Retina (tissue), 1 donor: Measurements from ENCODE around the gene HMOX2.

Experiments
- DNase-seq: peaks from one replicate; pipeline ENCODE4 v3.0.0-alpha.2; 2016

HMOX2 gene

DNA sequence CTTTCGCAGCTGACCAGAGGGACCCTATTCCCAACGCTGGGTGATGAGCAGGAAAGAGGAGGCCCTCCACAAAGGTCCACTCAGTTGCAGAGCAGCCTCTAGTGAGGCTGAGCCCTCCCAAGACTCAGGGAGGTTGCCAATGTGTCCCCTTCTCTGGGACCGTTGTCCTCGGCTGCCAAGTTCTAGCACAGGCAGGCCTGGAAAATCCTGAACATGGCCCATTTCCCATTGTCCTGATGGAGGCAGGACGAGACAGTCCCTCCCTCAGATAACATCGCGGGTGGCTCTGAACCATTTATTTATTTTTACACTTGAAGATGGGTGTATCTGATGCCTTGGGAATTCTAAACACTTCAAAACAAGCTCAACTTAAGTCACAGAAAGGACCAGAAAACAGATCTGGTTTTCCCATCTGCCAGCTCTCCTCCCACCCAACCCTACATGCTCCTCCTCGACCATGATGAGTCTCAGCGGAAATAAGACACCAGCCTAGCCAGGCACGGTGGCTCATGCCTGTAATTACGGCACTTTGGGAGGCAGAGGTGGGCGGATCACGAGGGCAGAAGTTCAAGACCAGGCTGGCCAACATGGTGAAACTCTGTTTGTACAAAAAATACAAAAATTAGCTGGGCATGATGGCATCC, 49.6 kb downstream of the HMOX2 start:
- DNase-seq = no peak

GRCh38 chr16:4529085-4530060, 53.2 kb downstream of the HMOX2 start:
- DNase-seq = no peak

DNA sequence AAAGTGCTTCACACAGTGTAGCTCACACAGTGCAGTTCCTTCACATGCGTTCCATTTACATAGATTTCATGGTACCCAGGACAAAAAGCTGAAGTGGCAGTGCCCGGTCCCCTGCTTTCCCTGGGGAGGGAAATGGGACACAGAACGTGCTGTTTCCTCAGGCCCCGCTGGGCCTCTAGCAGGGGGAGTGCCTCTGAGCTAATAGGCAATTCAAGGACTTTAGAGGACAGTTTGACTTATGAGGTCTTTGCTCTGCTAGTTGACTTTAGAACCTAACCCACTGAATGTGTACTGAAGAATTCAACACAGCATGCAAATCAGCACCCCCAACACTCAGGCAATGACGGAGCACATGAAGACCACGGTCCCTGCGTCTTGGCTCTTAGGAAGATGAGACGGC, 55.6 kb downstream of the HMOX2 start:
- DNase-seq = no peak

DNA sequence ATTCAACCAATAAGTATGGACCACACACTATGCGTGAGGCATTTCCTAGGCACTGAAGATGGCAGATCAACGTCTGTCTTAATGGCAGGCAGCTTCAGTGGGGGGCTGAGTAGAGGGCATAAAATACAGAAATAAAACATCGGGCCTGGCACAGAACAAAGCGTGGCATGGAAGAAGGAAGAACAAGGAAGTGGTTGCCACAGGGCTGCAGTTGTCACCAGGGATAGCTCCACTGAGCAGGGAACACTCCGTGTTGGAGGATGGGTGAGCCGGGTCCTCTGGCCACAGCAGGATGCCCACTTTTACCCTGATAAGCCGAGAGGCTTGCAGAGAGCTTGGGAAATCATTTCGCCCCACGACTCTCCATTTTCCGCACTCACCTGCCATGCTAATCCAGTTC, 56.0 kb downstream of the HMOX2 start:
- DNase-seq = no peak

DNA sequence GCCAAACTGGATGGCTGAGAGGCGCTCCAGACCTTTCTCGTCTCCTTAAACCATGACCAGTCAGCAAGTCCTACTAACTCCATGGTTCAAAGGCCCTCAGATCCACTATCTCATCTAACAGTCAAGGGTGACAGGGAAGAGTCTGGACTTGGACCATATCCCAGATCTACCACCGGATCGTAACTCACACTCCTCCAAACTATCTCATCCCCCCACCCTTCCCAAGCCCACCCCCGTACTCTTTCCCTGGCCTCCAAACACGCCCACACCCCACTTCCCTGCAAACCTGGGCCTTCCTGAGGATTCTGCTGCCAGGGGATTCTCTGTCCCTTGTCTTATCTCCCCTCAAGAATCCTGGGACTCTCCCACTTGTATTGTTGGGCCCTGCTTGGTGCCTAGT, 57.3 kb downstream of the HMOX2 start:
- no peak for DNase-seq

DNA sequence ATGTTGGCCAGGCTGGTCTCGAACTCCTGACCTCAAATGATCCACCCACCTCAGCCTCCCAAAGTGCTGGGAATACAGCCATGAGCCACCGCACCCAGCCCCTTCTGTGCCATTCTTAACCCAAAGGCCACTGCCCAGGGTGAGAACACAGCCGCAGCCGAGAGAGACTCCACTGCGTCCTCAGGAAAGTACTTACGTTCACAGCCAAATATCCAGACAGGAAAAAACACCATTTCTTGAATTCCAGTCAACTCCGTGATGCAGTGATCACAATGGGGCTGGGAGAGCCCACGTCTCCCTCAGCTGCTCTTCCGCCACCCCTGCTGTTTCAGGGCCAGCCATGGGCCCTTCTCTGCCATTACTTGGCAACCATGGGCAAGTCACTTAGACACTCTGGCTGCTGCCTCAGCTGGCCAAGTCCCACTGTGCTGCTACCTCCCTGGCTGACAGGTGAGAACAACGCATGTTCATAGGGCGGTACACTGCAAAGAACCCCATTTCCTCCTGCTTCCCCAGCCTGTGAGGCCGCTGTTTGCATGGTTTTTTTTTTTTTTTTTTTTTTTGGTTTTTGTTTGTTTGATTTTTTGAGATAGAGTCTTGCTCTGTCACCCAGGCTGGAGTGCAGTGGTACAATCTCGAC, 58.1 kb downstream of the HMOX2 start:
- DNase-seq = no peak

GRCh38 chr16:4535627-4536108, 59.5 kb downstream of the HMOX2 start:
- DNase-seq = no peak

GRCh38 chr16:4536391-4537106, 60.4 kb downstream of the HMOX2 start:
- no peak for DNase-seq

GRCh38 chr16:4537376-4538343, 61.5 kb downstream of the HMOX2 start:
- DNase-seq = peak; percentile 77

- peak; percentile 99 for DNase-seq
These were observed 62.4 kb downstream of the HMOX2 start, which contains the start of gene CDIP1 for GRCh38 chr16:4538350-4539235. TSS of gene CDIP1 (minus strand) at chr16:4538773. CDS start at chr16:4514130, 24,643 bp downstream.

DNA sequence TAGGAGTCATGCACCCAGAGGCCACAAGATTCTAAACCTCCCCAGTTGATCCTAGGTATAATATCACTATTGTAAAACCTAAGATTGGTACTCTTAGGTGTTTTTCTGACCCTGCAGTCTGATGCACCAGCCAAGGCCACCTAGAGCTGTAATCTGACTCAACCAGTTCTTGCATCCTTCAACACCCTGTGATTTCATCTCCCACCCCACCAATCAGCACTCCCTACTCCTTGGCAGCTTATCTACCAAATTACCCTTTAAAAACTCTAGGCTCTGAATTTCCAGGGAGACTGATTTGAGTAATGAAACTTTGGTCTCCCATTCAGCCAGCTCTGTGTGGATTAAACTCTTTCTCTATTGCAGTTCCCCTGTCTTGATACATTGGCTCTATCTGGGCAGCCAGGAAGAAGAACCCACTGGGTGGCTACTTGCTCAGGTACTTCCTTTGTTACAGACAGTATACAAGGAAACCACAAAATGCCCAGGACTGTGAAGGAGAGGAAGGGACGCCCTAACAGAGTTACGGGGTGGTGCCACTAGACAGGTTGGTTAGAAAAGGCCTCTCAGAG, 63.6 kb downstream of the HMOX2 start:
- no peak for DNase-seq

- no peak for DNase-seq
These were observed 68.3 kb downstream of the HMOX2 start for GRCh38 chr16:4544473-4544872.

GRCh38 chr16:4548124-4548523, 71.9 kb downstream of the HMOX2 start:
- no peak for DNase-seq

DNA sequence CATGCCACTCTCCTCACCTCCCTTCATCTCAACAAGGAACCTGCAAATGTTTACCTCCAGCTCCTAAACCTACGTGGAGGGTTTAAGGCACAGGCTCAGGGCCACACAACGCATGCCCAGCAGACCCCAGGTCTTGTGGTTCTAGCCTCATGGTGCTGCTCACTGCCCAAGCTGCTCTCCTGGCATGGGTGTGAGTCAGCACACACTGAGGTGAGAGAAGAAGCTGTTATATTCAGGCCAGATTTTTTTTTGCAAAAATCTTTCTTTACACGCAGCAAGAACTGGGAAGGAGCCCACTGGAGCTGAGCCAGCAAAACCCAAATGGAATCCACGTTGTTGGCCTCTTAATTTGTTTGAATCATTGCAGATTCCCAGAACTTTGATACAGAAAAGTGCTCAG, 74.4 kb downstream of the HMOX2 start:
- DNase-seq = no peak

- DNase-seq = no peak
These were observed 76.3 kb downstream of the HMOX2 start for GRCh38 chr16:4552541-4552940.

GRCh38 chr16:4556112-4556511, 79.9 kb downstream of the HMOX2 start, which contains the start of gene C16orf96:
TSS of gene C16orf96 (plus strand) at chr16:4556340. CDS start at chr16:4556490, 150 bp downstream.
- no peak for DNase-seq

DNA sequence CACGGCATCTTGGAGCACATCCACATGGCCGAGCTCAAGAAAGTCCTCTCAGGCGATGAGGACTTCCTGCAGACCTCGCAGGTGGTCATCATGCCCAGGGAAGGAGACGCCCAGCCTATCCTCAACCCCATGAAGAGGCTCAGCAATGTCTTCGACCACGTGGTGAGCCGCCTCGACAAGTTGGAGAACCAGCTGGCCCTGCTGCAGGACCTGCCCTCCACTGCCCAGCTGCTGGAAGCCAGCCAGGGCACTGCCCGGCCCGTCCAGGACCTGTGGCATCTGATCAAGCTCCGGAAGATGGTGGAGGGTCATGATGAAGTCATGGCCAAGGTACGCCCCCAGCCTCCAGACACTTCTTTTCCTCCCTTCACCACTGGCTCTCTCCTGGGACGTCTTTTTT, 80.4 kb downstream of the HMOX2 start:
- no peak for DNase-seq

DNA sequence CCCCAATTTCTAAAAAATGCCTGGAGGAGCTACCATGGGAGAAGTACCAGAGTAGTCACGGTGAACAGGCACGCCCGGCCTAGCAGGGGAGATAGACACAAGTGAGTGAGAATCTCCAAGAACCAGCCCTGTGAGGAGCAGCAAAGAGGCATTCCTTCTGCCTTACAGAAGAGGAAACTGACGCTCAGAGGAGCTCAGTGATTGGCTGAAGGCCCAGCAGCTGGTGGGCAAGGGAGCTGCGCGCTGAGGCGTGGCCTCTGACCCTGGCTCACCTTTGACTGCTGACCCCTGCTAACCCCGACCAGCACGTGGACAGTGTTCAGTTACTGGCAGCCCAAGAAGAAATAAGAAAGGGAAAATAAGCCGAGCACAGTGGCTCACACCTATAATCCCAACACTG, 81.8 kb downstream of the HMOX2 start:
- DNase-seq = no peak
